ENCODE data around the gene CMC1.
"Not testable (repeated sequence)": the region's sequence is repeated elsewhere in the genome, so short reads cannot be mapped to it uniquely, and the experiment has no call there.

The CMC1 gene

GRCh38 chr3:28247286-28247685 lies 5.9 kb downstream of the CMC1 start:
- DNase-seq, result no peak

- no peak for DNase-seq
These were observed 9.6 kb downstream of the CMC1 start for GRCh38 chr3:28250999-28251398.

GRCh38 chr3:28252001-28252431 lies 10.6 kb downstream of the CMC1 start:
- DNase-seq, result no peak

GRCh38 chr3:28253040-28253715 lies 11.8 kb downstream of the CMC1 start:
- DNase-seq, result no peak

GRCh38 chr3:28262001-28262400 lies 20.6 kb downstream of the CMC1 start:
- DNase-seq, result no peak

GRCh38 chr3:28265641-28266040 lies 24.2 kb downstream of the CMC1 start:
- no peak for DNase-seq

- no peak for DNase-seq
These were observed 26.8 kb downstream of the CMC1 start for GRCh38 chr3:28267984-28268849.

GRCh38 chr3:28268989-28269388 lies 27.6 kb downstream of the CMC1 start:
- DNase-seq, result no peak

GRCh38 chr3:28269884-28270283 lies 28.5 kb downstream of the CMC1 start:
- DNase-seq, result not testable (repeated sequence)

GRCh38 chr3:28273837-28274236 lies 32.4 kb downstream of the CMC1 start:
- no peak for DNase-seq

- no peak for DNase-seq
These were observed 37.5 kb downstream of the CMC1 start for GRCh38 chr3:28278918-28279317.

GRCh38 chr3:28279770-28280169 lies 38.4 kb downstream of the CMC1 start:
- no peak for DNase-seq

- no peak for DNase-seq
These were observed 39.4 kb downstream of the CMC1 start for GRCh38 chr3:28280781-28281180.

- DNase-seq, result no peak
These were observed 45.2 kb downstream of the CMC1 start for GRCh38 chr3:28286595-28286994.

GRCh38 chr3:28287046-28287445 lies 45.6 kb downstream of the CMC1 start:
- DNase-seq, result no peak

GRCh38 chr3:28290863-28291300 lies 49.5 kb downstream of the CMC1 start:
- DNase-seq, result no peak

- DNase-seq, result no peak
These were observed 50.2 kb downstream of the CMC1 start for GRCh38 chr3:28291577-28291976.

GRCh38 chr3:28292622-28293021 lies 51.2 kb downstream of the CMC1 start:
- no peak for DNase-seq

GRCh38 chr3:28294667-28295413 lies 53.4 kb downstream of the CMC1 start:
- DNase-seq, result no peak

- DNase-seq, result no peak
These were observed 54.6 kb downstream of the CMC1 start for GRCh38 chr3:28295898-28296490.

GRCh38 chr3:28299705-28300104 lies 58.3 kb downstream of the CMC1 start:
- no peak for DNase-seq

GRCh38 chr3:28300345-28300962 lies 59.0 kb downstream of the CMC1 start:
- no peak for DNase-seq

GRCh38 chr3:28301688-28302087 lies 60.3 kb downstream of the CMC1 start:
- no peak for DNase-seq

Data from NCI-H1930 (cell line).